PC-9 (cell line): ENCODE data around the gene UNC5B.

ENCODE experiments used
- CTCF ChIP-seq: fragments of 200-600 bp; sonication (generic); conservative IDR thresholded peaks from 2 replicates; pipeline ENCODE4 v1.6.1; 2017; ENCODE audit warnings: mixed run types, antibody characterized with exemption, mild to moderate bottlenecking, moderate library complexity
- EZH2 ChIP-seq: fragments of 200-600 bp; sonication (generic); IDR thresholded peaks from 2 replicates; pipeline ENCODE4 v1.8.0; 2017; ENCODE audit warnings: antibody characterized with exemption, low read depth

GRCh38 chr10:71258446-71259145 is 46.2 kb downstream of the UNC5B start:
- TF ChIP-seq EZH2 (no peak), CTCF (no peak)
